ENCODE results near the gene FLT3LG.
A peak's percentile ranks its signal among the peaks of the same experiment; 100 is the strongest.

The FLT3LG gene

DNA sequence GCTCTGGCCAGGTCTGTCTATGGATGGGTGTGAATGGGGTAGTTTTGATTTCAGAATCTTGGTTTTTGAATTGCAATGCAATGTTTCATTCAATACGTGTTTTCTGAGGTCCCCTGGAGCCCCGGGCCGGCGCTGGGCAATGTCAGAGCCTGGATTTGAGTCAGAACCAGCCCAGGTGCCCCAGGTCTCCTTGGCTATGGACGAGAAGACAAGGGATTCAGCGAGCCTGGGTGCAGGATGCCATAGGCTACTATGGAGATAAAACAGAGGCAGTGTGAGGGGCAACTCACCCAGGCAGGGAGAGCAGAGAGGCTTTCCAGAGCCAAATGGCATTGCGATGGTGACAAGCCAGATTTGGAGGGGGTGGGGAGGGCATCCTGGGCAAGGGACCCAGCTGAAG, 12.2 kb downstream of the FLT3LG start:
- TF ChIP-seq, protein P1, sequence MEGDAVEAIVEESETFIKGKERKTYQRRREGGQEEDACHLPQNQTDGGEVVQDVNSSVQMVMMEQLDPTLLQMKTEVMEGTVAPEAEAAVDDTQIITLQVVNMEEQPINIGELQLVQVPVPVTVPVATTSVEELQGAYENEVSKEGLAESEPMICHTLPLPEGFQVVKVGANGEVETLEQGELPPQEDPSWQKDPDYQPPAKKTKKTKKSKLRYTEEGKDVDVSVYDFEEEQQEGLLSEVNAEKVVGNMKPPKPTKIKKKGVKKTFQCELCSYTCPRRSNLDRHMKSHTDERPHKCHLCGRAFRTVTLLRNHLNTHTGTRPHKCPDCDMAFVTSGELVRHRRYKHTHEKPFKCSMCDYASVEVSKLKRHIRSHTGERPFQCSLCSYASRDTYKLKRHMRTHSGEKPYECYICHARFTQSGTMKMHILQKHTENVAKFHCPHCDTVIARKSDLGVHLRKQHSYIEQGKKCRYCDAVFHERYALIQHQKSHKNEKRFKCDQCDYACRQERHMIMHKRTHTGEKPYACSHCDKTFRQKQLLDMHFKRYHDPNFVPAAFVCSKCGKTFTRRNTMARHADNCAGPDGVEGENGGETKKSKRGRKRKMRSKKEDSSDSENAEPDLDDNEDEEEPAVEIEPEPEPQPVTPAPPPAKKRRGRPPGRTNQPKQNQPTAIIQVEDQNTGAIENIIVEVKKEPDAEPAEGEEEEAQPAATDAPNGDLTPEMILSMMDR (IDR thresholded peaks at IDR 0.05; ENCODE audit: low read length, missing control alignments) = no peak
- H3K4me3 ChIP-seq (replicated peaks; ENCODE audit: low read depth, low read length) = no peak overlapping the region
- DNase-seq (ENCODE audit: low read depth) = no peak

DNA sequence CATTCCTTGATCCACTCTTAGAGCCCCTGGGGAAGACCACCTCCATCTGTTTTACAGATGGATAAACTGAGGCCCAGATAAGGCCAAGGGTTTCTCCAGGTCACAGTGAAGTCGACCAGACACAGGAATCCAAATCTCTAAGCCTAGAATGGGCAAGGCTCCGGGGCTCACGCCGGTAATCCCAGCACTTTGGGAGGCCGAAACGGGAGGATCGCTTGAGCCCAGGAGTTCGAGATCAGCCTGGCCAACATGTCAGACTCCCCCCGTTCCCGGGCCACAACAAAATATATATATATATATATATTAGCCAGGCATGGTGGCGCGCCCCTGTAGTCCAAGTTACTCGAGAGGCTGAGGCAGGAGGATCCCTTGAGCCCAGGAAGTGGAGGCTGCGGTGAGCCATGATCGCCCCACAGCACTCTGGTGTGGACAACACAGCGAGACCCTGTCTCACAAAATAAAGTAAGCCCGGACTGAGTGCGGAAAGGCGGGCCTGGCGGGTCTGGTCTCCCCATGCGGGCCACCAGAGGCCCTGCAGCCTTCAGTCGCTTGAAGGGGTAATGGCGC, 12.8 kb downstream of the FLT3LG start:
- DNase-seq (ENCODE audit: low read depth) = no peak
- no peak overlapping the region for H3K4me3 ChIP-seq (replicated peaks; ENCODE audit: low read depth, low read length)
- TF ChIP-seq, protein P1 (IDR thresholded peaks at IDR 0.05; ENCODE audit: low read length, missing control alignments) = no peak

DNA sequence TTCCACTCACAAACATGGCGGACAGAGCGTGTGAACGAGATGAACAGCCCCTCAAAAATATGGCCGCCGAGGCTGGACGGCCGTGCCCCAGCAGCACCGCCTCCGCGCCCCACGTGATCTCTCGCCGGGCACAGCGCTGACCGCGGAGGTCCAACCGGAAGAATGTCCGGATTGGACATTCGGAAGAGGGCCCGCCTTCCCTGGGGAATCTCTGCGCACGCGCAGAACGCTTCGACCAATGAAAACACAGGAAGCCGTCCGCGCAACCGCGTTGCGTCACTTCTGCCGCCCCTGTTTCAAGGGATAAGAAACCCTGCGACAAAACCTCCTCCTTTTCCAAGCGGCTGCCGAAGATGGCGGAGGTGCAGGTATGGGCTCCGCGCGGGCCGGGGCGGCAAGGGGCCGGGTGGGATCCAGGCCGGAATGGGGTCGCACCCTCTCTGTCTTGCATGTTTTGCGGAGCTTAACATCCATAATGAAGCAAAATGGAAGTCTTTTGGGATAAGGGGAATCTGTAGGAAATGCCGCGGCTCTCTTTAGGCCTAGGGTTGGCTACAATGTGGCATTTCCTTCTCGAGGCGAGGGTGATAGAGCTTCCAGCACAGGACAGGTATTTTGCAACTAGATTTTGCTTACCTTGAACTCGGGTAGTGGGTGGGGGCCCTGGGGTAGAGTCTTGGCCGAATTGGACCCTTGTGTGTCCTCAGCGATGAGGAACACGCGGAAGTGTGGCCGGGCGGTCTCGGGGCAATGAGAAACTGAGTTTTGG, 13.4 kb downstream of the FLT3LG start, which contains the start of gene RPL13A:
TSS of gene RPL13A (plus strand) at position 332 of the 769 bp plus-strand sequence. CDS start at position 354, 22 bp downstream.
- peak; percentile 100 for DNase-seq (ENCODE audit: low read depth)
- H3K4me3 ChIP-seq (replicated peaks; ENCODE audit: low read depth, low read length) = peak within 1 kb of the TSS; percentile 100
- TF ChIP-seq, protein P1 (IDR thresholded peaks at IDR 0.05; ENCODE audit: low read length, missing control alignments) = no peak

DNA sequence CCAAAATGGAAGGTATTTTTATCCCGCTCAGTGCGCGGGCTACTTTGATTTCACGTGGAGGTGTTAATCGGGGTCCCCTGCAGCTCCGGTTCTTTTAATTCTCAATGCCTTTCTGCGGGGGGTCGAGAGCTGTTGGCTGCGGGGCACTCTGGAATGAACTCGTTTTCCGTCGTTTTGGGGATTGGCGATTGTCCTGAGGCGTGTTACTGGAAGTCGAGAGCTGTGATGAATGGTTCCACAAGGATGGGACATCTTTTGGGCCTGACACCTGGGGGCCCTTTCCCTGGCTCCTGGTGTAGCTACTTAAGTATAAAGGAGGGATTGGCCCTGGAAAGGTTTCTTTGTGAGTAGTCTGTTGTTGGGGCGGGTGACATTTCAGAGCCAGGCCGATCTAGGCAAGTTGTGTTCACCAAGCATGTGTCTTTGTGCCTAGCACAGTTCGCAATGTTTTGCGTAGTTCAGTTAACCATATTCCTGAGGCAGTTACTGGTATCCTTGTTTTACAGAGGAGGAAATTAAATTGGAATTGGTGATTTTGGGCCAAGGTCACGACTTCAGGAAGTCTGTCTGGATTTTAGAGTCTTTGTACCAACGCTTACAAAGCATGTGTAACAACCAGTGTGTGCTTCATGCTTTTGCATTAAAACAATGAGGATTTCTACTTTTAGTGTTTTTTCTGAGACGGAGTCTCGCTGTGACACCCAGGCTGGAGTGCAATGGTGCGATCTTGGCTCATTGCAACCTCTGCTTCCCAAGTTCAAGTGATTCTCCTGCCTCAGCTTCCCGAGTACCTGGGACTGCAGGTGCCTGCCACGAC, 14.2 kb downstream of the FLT3LG start:
- H3K4me3 ChIP-seq (replicated peaks; ENCODE audit: low read depth, low read length) = peak overlapping the region; percentile 100
- DNase-seq (ENCODE audit: low read depth) = no peak
- TF ChIP-seq, protein P1 (IDR thresholded peaks at IDR 0.05; ENCODE audit: low read length, missing control alignments) = no peak

DNA sequence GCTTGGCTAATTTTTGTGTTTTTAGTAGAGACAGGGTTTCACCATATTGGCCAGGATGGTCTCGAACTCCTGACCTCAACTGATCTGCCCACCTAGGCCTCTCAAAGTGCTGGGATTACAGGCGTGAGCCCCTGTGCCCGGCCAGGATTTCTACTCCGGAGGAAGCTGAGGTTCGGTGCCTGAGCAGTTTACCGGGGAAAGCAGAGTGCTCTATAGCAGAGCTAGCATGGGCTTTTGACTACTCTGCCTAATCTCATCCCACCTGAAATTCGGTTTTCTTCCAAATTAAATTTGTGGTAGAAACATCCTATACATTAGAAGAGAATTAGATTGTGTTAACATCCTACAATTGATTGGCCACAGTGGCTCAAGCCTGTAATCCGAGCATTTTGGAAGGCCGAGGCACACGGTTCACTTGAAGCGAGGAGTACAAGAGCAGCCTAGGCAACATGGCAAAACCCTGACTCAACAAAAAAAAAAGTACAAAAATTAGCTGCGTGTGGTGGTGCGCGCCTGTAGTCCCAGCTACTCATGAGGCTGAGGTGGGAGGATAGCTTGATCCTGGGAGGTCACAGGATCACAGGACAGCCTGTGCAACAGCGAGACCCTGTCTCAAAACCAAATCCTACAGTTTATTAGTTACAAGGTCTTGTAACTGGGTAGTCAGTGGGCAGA, 15.0 kb downstream of the FLT3LG start:
- peak overlapping the region; percentile 100 for H3K4me3 ChIP-seq (replicated peaks; ENCODE audit: low read depth, low read length)
- no peak for DNase-seq (ENCODE audit: low read depth)
- TF ChIP-seq, protein P1 (IDR thresholded peaks at IDR 0.05; ENCODE audit: low read length, missing control alignments) = no peak

DNA sequence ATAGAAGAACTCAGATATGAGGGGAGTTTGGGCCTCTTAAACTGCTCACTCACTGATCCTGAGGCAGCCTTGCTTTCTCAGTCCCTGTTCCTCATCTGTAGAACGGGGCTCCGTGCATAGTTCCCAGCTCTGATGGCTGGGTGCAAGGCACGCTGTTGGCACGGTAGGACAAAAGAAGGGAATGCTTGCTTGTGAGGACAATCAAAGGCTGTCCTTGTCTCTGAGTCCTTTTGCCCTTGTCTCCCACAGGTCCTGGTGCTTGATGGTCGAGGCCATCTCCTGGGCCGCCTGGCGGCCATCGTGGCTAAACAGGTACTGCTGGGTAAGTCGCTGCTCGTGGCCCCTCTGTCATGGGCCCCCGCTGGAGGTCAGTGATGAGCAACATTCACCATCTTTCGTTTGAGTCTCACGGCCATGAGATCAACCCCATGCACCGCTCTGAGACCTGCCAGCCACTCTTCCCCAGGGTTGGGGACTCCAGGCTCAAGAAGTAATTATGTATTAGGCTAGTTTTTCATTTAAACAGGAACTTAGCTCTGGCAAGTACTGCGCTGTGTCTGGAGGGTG, 15.7 kb downstream of the FLT3LG start:
- H3K4me3 ChIP-seq (replicated peaks; ENCODE audit: low read depth, low read length) = peak overlapping the region; percentile 100
- DNase-seq (ENCODE audit: low read depth) = no peak
- TF ChIP-seq, protein P1 (IDR thresholded peaks at IDR 0.05; ENCODE audit: low read length, missing control alignments) = no peak

Data from fibroblast of pulmonary artery (primary cell).